ENCODE results near the gene SLC19A2.
"Not testable (repeated sequence)": the region's sequence is repeated elsewhere in the genome, so short reads cannot be mapped to it uniquely, and the experiment has no call there.

Gene SLC19A2

DNA sequence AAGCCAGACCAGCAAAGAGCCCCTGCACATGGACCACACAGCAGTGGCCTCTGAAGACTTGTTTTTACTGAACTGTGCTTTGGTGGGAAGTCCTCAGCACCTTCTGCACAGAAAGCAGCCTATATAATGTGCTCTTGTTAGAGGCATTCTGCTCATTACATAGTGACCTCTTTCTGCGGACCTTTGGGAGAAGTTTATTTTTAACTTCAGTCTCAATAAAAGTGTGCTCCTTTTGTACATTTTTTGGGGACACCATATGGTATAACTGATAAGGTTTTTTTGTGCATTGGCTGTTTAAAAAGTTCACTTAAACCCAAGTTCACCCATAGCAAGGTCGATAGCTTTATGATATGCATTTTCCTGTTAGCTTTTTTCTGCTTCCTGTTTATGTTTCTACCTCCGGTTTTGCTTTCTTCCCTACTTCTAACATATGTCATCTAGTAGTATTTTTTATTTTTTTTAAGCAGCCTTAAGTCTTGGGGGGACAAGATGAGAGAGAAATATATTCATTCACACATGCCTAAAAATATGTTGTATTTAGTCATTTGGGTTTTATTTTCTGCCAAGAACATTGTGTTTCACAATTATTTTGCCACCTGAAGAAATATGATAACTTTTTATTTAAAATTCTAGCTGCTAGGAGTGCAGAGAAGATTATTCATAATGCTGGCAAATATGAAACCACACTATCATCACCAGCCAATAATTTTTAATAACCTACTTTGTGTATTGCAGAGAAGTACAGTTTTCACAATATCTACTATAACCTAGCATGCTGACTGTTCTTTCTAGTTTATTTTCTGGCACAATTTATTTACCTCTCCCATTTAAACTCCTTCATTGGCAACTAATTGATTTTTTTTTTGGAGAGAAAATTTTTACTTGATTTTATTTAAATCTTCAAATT is 22.9 kb upstream of the SLC19A2 start:
- FAIRE-seq: no peak

DNA sequence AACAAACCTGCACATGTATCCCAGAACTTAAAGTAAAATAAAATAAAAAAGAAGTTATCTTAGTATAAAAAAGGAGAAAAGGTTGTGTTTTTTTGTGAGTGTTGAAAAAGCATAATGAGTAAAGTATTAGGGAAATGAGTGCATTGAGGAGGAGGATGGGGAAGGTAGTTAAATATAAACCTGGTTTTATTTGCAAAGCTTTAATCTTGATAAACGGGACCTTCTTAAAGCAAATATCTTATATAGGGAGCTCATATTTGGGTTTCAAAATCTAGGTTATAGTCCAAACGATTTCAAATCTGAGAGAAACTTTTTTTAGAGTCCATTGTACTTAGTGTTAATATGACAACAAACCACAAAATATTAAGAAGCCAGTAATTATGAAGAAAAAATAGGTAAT is 21.7 kb upstream of the SLC19A2 start:
- no peak for FAIRE-seq

DNA sequence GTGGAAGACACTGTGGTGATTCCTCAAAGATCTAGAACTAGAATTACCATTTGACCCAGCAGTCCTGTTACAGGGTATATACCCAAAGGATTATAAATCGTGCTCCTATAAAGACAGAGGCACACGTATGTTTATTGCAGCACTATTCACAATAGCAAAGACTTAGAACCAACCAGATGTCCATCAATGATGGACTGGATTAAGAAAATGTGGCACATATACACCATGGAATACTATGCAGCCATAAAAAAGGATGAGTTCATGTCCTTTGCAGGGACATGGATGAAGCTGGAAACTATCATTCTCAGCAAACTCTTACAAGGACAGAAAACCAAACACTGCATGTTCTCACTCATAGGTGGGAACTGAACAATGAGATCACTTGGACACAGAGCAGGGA is 17.9 kb upstream of the SLC19A2 start:
- FAIRE-seq: not testable (repeated sequence)

DNA sequence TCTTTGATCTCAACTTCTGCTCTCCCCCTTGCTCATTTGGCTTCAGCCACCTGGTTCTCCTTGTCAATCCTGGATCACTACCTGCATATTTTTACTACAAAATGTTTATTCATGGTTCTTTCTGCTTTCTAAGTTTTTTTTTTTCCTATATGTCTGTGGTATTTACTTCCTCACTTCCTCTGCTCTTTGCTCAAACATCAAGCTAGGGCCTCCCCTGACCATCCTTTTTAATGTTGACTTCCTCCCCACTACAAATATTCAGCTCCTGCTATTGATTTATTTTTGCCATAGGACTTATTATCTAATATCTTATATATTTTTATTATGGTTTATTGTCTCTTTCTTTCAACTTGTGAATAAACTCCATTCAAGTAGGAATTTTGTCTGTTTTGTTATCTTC is 14.1 kb upstream of the SLC19A2 start:
- FAIRE-seq: no peak

DNA sequence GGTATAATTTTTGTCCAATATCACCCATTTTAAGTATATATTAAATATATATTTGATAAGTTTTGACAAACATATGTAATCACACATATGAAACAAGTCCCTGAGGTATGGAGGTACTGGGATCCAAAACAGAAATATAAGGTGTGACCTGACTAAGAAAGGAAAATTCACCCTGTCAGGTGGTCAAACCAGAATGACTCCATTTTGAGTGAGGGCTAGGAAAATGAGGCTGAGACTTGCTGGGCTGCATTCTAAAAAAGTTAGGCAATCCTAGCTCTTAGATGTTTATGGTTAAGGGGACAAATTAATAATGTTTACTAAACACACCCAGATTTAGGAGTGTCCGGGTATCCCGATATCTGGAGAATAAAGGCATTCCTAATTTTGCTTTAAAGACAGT is 11.6 kb upstream of the SLC19A2 start:
- no peak for FAIRE-seq

DNA sequence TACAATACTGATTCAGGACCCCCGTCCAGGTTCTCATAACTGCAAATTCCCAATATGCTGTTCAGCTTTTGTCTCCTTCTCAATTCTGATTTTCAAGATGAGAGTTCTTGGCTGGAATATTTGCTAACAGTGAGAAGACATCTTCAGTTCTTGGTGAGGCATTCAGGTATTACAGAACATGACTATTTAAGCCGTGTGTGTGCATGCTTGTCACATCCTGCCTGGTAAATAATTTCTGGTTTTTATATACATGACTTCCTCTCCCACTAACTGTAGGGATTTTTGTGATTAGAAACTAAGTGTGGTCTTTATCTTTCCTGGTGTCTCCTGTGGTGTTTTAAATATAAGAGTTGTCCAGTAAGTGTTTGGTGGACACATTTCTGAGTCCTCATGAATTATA is 10.2 kb upstream of the SLC19A2 start:
- no peak for FAIRE-seq

DNA sequence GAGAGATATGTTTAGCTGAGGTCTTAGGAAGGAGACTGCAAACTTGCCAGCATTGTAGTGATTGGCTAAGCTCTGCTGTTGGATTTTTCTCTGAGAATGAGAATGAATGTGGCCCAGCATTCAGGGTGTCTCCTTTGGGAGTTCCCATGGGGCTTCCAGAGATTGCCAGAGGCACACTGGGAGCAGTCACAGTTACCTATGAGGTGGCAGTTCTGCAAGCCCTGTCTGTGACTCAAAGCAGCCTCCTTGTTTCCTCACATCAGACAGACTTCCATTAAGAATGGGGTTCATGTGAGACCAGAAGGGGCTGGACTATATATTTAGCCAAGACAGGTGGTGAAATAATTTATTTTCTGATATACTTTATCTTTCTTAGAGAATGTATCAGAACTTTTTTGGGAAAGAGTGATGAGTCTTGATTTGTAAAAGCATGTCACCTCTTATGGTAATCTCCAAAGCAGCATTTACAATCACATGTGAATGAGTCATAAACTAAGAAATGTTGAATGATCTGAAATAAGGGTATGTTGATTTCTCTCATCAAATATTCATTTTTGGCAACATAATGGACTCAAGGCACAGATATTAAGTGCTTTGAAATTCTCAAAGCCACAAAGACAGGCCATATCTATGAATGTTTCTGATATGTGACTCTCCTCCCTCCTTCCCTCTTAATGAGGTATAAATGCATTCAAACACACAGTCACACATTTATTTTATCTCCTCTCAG is 9.5 kb upstream of the SLC19A2 start:
- FAIRE-seq: no peak

DNA sequence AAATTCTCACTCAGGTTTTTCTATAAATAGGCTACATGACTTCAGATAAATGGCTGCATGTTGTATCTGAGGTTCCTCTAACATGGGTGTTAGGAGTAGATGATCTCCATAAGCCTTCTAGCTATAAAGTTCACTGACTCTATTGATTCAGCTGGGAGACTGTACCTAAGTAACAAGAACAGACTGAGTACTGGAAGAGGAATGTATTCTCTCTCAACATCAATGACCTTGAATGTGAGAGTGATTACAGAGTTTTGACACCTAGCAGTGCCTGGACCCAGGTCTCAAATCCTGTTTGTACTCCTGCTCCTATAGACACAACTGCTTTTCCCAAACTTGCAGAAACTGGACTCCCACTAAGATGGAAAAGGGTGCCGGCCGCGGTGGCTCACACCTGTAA is 8.6 kb upstream of the SLC19A2 start:
- no peak for FAIRE-seq

DNA sequence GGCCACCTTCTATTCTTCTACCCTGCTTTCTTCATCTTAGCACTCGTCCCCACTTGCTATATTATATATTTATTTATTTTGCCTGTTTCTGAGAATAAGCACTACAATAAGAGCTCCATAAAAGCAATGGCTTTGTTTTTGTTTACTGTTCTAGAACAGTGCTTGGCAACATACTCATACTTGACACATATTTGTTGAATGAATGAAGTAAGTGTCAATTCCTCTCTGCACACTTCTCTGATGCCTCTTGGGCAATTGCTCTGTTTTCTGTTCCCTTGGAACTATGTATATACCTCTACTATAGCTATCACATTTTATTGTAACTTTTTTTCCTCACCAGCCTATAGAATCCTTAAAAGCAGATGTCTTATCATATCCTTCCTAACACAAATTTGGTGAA is 7.5 kb upstream of the SLC19A2 start:
- FAIRE-seq: no peak

DNA sequence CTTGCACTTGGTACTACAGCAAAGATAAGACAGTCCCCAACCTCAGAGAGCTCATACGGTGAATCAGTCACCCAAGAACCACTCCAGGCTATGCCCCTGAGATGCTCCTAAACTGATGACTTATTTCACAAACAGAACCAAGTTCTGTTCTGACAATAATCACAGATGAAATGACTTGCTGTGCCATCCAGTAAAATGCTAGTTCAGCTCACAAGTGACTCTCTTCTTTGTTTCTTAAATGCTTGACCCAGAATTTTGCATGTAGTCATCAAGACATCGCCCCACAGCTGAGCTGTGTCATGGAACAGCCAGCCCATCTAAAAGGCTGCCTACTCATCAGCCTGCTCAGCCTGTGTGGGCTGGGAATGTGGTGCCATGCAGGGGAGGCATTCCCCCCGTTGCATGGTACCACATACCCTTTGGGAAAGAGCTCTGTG is 6.1 kb upstream of the SLC19A2 start:
- no peak for FAIRE-seq

DNA sequence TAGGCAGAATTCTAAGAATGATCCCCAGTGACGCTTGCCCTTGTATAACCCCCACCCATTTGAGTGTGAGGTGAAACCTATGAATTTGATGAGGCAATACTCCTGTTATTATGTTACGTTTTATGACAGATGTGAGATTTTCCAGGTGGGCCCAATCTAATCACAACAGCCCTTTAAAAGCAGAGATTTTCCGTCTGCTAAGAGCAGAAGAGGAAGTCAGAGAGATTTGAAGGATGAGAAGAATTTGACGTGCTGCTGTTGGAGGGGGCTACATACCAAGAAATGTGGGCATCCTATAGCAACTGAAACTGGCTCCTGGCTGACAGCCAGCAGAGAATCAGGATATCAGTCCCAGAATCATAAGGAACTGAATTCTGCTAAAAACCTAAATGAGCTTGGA is 2.4 kb upstream of the SLC19A2 start:
- FAIRE-seq: no peak

DNA sequence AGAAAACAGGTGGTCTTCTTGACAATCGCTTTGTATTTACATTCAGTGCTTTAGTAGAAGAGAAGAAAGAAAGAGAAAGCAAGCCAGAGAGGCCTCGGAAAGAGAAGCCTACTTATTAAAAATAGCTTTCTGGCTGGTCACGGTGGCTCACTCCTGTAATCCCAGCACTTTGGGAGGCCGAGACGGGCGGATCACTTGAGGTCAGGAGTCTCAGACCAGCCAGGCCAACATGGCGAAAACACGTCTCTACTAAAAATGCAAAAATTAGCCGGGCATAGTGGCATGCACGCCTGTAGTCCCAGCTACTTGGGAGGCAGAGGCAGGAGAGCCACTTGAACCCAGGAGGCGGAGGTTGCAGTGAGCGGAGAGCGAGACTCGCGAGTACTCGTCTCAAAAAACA is 1.8 kb upstream of the SLC19A2 start:
- no peak for FAIRE-seq

DNA sequence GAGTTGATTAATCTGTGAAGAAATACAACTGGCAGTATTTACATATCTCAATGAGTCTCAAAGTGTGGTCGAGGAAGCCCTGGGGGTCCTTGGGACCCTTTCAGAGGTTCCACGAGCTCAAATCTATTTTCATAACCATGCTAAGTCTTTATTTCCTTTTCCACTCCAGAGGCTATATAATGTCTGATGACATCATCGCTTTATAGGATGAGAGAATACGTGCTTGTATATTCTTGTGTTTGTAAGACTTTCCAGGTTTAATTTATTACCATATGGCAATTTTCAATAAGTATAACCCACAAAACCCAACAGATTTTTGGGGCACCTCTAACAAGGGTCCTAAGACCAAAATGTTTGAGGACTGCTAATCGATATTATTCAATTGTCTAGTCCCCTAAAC is 1.4 kb upstream of the SLC19A2 start:
- no peak for FAIRE-seq

DNA sequence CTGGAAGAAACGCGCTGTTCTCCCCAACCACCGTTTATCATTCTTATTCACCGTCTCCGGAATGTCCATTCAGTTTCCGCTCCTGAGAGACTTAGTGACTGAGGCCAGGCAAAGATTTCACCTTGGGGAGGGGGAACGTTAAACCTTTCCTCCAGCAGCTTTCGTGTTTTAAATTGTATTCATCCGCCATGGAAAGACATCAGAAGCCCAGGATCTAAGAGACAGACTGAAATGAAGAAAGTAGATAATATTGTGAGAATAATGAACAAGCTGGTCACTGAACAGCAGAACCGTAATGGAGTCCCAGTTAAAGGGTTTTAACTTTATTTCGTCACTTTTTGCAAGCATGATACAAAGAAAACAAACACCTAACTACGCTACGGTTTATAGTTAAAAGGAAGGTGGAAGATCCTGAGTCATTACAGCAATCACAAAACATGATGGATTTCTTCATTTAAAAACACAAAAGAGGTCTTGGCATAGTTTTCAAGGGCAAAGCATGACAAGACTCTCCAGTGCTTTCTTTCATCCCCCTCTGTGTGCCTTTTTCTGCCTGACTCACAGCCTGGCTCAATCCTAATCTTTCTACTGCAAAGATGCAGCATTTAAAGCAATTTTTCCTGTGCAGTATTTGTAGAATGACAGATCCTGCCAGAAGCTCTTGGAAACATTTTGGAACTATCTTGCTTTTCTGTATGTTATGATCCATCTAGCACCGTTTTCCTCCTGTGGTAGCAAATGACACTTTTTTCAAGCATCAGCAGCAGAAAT is 722 bp upstream of the SLC19A2 start:
- no peak for FAIRE-seq

DNA sequence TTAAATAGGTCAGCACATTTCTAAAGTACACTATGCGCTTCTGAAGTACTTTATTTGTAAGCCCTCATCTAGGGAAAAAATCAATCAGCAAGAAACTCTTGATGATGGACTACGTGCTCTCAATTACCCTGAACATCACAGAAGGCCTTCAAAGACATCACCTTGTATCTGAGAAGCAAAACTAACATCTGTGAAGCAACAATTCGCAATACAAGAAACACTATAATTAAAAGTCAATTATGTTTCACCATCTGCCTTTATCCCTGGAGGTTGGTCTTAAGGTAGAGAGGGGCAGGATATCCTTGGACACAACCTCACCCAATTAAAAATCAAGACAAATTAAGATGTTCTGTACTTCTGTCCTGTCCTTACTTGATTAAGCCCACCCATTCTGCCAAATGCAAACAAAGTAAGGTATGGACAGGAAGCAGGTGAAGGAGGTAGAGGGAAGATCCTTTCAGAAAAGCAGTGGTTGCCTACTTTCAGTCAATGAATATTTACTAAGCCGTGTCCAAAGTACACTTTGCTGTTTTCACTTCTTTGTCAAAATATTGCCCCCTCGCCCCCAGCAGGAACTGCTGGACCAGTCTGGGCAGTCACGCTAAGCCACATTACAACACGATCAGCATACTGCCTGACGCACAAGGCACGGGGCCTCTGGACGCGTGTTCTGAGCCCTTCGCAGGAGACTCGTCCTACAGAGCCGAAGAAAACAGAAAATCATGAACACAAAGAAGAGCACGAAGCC is 887 bp downstream of the SLC19A2 start:
- no peak for FAIRE-seq

DNA sequence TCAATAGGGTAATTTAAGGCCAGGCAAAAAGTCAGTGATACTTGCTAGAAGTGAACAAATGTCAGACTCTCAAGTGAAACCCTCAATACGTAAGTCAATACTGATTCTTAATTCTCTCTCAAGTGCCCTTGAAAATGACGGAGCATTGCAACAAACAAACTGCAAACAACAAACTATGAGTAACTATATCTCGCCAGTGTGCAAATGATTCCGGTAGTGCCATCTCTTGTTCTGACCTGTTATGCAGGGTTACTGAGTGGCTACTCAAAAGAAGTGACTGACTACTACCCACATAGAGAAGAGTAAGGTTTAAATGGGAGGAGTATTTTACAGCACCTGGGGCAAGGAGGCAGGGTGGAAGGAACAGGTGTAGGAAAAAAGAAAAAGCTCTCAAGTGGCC is 1.6 kb downstream of the SLC19A2 start:
- no peak for FAIRE-seq

DNA sequence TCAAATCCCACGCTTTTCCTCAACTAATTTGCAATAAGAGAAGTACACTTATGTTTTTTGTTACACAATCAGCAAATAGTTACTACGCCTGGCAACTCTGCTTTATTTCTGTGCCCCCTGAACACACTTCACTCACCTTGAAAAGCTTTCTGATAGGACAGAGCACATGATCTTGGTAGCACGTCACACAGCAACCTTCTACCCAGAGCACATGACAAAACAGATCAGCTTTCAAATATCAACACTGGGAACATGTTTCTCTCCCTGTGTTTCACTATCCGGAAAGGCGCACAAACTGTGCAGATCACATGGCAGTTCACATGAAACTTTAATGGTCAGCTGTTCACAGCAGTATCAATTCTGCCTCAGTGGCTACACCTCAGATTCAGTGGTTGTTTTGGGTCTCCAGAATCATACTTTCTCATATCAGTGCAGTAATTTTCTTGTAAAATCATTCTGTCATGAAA is 2.2 kb downstream of the SLC19A2 start:
- FAIRE-seq: no peak

DNA sequence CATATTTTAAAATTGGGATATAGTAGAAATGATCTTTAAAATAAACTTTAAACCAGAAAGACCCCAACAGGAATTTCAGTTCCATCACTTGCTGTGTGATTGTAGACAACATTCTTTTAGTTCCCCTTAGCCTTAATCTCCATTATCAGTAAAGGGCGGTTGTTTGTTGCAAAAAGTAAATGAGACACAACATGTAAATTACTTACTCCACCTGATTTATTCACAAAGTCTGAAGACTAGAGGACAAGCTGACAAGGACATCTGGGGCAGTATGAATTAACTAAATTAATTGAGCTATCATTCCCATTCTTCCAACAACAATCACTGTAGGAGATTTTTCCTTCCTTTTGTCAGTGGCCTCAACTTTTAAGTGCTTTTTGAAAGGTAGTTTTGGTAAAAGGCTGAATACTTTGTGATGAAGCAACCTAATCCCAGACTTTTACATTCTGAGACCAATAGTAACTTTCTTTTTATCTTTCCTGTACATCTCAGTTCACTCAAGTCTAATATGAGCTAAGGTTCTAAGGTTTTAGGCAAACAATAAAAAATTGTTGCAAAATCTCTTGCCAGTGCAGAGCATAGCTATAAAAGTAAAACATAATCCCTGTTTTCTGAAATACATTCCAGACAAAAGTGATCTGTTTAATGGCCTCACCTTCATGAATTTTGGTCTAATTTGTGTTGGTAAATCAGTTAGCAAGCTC is 6.2 kb downstream of the SLC19A2 start:
- FAIRE-seq: no peak

DNA sequence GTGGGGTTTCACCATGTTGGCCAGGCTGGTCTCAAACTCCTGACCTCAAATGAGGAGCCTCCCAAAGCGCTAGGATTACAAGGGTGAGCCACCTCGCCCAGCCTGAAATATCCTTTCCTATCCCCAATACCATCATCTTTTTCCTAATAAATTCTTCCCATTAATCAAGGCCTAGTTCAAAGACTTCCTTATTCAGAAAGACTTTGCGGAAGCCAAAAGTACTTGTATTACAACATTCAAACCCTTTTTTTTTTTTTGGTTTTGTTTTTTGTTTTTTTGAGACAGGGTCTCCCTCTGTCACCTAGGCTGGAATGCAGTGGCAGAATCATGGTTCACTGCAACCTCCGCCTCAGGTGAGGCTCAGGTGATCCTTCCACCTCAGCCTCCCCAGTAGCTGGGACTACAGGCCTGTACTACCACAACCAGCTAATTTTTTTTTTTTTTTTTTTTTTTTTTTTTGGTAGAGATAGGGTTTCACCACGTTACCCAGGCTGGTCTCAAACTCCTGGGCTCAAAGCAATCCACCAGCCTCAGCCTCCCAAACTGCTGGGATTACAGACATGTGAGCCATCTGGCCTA is 7.6 kb downstream of the SLC19A2 start:
- FAIRE-seq: no peak

DNA sequence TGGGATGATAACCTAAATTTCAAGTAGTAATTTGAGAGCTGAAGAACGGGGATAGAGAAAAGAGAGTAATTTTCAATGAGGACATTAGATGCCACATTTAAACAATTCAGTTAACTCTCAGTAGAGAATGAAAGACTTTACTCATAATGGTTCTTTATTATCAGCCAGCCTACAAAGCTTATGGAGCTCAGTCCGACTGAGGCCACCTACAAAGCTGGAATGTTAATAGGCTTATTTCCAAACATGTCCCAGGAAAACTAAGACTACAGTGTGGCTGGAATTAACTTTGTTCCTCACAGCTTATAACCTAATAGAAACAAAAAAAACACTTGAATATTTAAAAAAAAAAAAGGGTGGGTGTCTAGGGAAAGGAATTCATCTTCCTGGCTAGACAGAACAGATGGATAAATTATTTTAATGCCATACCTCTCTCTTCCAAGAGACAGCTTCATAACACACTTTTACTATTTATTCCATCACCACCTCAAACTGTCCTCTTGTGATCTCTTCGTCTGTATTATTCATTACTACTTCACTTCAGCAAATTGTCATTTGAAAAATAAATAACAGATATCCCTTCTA is 9.8 kb downstream of the SLC19A2 start:
- no peak for FAIRE-seq

DNA sequence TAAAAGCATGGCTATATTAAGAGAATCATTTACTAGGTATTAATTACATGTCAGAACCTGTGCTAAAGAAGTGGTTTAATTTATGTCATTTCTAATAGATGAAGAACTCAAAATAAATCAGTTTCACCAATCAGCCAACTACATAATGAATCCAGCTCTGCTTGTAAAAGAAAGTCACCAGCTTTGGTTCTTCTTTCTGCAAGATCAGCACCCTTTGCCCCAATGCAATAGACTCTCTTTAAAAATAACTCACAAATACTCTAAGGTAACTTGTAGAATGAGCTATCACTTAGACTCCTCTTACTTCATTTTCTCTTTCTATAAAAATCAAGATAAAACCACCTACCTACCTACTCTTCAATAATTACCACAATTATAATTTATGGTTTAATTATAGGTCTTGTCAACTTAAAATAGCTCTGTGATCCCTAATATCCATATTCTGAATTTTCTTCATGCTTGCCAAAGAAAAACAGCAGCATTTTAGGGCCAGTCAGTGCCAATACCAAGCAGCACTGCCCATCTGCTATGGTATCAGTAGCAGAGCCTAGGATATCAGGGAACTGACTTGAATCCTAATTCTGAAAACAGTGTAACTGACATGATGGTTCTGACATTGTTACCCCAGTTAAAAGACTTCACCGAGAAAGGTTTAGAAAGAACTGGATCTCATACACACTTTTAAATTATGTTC is 11.3 kb downstream of the SLC19A2 start:
- no peak for FAIRE-seq

All from TTC549 (cell line).